ENCODE data around the gene STK11. TPM values are rescaled to one million over a fixed set of nuclear protein-coding genes. Genes with fewer than 3 reads are reported as not detected.

The STK11 gene
- total RNA-seq, 5 donors from 2014 or later (not counting 1 experiment from before 2014, with no cell fraction given): 70.2 to 115 (median 99.5) TPM

- ATAC-seq (replicated peaks in 1 of 4): no peak
- Histone ChIP-seq H3K27ac (ENCODE audit: low read length) (peak overlapping the region; percentile 92), H3K4me3 (ENCODE audit: control insufficient read depth in 1 of 2, extremely low read depth in 1 of 2, low read length in 1 of 2) (peak overlapping the region; percentile 62 to 90), H3K4me1 (ENCODE audit: control insufficient read depth in 1 of 2, extremely low read depth in 1 of 2, insufficient read depth in 2 of 2, low read length in 2 of 2) (peaks cover 20 to 71% of the 10 kb centered on the region in 2 experiments), H3K36me3 (ENCODE audit: control insufficient read depth in 2 of 2, extremely low read depth in 1 of 2, insufficient read depth in 1 of 2, low read length in 1 of 2) (peaks cover 13 to 54% of the 10 kb centered on the region in 2 donors), H3K9me3 (no peaks in the 10 kb centered on the region), H3K27me3 (replicated peaks in 1 of 2; ENCODE audit: control insufficient read depth in 2 of 2, extremely low read depth in 1 of 2, insufficient read depth in 2 of 2, low read length in 1 of 2) (no peaks in the 10 kb centered on the region)
- Mint-ChIP-seq H3K9me3 (no peaks in the 10 kb centered on the region), H3K36me3 (peaks cover 16% of the 10 kb centered on the region), H3K4me3 (peak overlapping the region; percentile 49 to 91 (median 53)), H3K27ac (peak overlapping the region; percentile 80 to 82), H3K4me1 (peaks cover 29 to 39% (median 30%) of the 10 kb centered on the region in 3 donors), H3K27me3 (no peaks in the 10 kb centered on the region)
- CTCF ChIA-PET: interaction anchor here (0.5 to 1.4 kb wide), 5 partner anchors 9 to 256 kb away, joined by 3 to 11 read pairs (median 4); partner anchors contain the start of gene CIRBP (in 1 of the 2)
- WGBS (ENCODE audit: insufficient coverage): 75% methylated on average over 18 of the region's 23 CpGs
- POLR2A ChIA-PET: interaction anchor here (0.9 to 1.6 kb wide), 3 partner anchors 10 to 16 kb away, joined by 4 to 28 read pairs (median 4); partner anchors contain the start of gene CIRBP (in 2 of the 2)
- no peak for DNase-seq
Measured at GRCh38 chr19:1253514-1254080, 48.0 kb downstream of the STK11 start.

DNA sequence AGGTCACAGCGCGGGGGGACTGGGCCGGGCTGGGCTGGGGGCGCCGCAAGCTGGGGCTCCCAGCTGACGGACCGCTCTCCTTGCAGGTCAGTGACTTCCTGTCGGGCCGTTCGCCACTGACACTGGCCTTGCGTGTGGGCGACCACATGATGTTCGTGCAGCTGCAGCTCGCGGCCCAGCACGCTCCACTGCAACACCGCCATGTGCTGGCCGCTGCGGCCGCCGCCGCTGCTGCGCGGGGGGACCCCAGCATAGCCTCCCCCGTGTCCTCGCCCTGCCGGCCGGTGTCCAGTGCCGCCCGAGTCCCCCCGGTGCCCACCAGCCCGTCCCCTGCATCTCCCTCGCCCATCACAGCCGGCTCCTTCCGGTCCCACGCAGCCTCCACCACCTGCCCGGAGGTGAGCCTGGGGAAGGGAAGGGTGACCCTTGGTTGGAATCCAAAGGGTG lies 48.5 kb downstream of the STK11 start:
- H3K4me1 ChIP-seq (ENCODE audit: control insufficient read depth in 1 of 2, extremely low read depth in 1 of 2, insufficient read depth in 2 of 2, low read length in 2 of 2): peaks cover 22 to 76% of the 10 kb centered on the region in 2 experiments
- no peak overlapping the region for H3K4me3 ChIP-seq (ENCODE audit: control insufficient read depth in 1 of 2, extremely low read depth in 1 of 2, low read length in 1 of 2)
- H3K27ac ChIP-seq (ENCODE audit: low read length): peak overlapping the region; percentile 11
- peaks cover 13 to 56% of the 10 kb centered on the region in 2 donors for H3K36me3 ChIP-seq (ENCODE audit: control insufficient read depth in 2 of 2, extremely low read depth in 1 of 2, insufficient read depth in 1 of 2, low read length in 1 of 2)
- ChIA-PET CTCF (no interaction called here), POLR2A (interaction anchor here in 1 of 2 donors (1.2 kb wide), 1 partner anchor 15 kb away, joined by 4 read pairs; the partner anchor contains the start of gene CIRBP)
- peak overlapping the region in 2 of 3 donors; percentile 24 to 37 for H3K4me3 Mint-ChIP-seq
- H3K27me3 Mint-ChIP-seq: no peaks in the 10 kb centered on the region
- peaks cover 34 to 45% (median 35%) of the 10 kb centered on the region in 3 donors for H3K4me1 Mint-ChIP-seq
- DNase-seq: no peak
- no peak for ATAC-seq (replicated peaks in 1 of 4)
- H3K27ac Mint-ChIP-seq: peak overlapping the region; percentile 61 to 78
- no peaks in the 10 kb centered on the region for H3K9me3 ChIP-seq
- peaks cover 16% of the 10 kb centered on the region for H3K36me3 Mint-ChIP-seq
- H3K9me3 Mint-ChIP-seq: no peaks in the 10 kb centered on the region
- 84% methylated on average over 27 of the region's 37 CpGs for WGBS (ENCODE audit: insufficient coverage)
- H3K27me3 ChIP-seq (replicated peaks in 1 of 2; ENCODE audit: control insufficient read depth in 2 of 2, extremely low read depth in 1 of 2, insufficient read depth in 2 of 2, low read length in 1 of 2): no peaks in the 10 kb centered on the region

DNA sequence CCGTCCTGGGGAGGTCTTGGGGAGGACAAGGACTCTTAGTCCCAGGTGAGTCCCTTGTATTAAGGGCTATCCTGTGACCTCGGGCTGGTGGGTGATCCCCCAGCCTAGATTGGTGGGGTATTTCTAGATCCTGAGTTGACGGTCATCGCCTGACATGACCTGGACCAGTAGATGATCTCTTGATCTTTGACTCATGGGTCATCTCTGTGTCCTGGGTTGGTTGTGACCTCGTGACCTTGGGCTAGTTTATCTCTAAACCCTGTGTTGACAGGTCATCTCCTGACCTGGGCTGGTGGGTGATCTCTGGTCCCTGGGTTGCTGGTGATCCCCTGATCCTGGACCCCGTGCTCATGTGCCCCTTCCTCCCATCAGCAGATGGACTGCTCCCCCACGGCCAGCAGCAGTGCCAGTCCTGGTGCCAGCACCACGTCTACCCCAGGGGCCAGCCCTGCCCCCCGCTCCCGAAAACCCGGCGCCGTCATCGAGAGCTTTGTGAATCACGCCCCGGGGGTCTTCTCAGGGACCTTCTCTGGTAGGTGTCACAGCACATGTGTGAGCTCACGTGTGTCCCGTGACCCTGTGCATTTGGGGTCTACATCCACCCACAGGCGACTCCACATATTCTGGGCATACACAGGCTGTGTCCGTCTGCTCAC lies 49.1 kb downstream of the STK11 start:
- Histone ChIP-seq H3K4me1 (ENCODE audit: control insufficient read depth in 1 of 2, extremely low read depth in 1 of 2, insufficient read depth in 2 of 2, low read length in 2 of 2) (peaks cover 24 to 82% of the 10 kb centered on the region in 2 experiments), H3K27ac (ENCODE audit: low read length) (peak overlapping the region; percentile 11), H3K4me3 (ENCODE audit: control insufficient read depth in 1 of 2, extremely low read depth in 1 of 2, low read length in 1 of 2) (no peak overlapping the region), H3K27me3 (replicated peaks in 1 of 2; ENCODE audit: control insufficient read depth in 2 of 2, extremely low read depth in 1 of 2, insufficient read depth in 2 of 2, low read length in 1 of 2) (no peaks in the 10 kb centered on the region), H3K9me3 (no peaks in the 10 kb centered on the region), H3K36me3 (ENCODE audit: control insufficient read depth in 2 of 2, extremely low read depth in 1 of 2, insufficient read depth in 1 of 2, low read length in 1 of 2) (peaks cover 13 to 56% of the 10 kb centered on the region in 2 donors)
- Mint-ChIP-seq H3K4me1 (peaks cover 40 to 50% (median 41%) of the 10 kb centered on the region in 3 donors), H3K27me3 (no peaks in the 10 kb centered on the region), H3K9me3 (no peaks in the 10 kb centered on the region), H3K27ac (peak overlapping the region; percentile 61 to 78), H3K4me3 (peak overlapping the region in 2 of 3 donors; percentile 24 to 37), H3K36me3 (peaks cover 16% of the 10 kb centered on the region)
- ATAC-seq (replicated peaks in 1 of 4): no peak
- POLR2A ChIA-PET: interaction anchor here (1.2 to 1.4 kb wide), 2 partner anchors 14 kb away, joined by 4 read pairs; partner anchors contain the start of gene CIRBP (in 1 of the 2)
- 91% methylated on average over 20 of the region's 20 CpGs for WGBS (ENCODE audit: insufficient coverage)
- CTCF ChIA-PET: interaction anchor here in 1 of 2 donors (0.5 kb wide), 1 partner anchor 1298 kb away, joined by 6 read pairs; no protein-coding TSS in a partner anchor
- DNase-seq: no peak

DNA sequence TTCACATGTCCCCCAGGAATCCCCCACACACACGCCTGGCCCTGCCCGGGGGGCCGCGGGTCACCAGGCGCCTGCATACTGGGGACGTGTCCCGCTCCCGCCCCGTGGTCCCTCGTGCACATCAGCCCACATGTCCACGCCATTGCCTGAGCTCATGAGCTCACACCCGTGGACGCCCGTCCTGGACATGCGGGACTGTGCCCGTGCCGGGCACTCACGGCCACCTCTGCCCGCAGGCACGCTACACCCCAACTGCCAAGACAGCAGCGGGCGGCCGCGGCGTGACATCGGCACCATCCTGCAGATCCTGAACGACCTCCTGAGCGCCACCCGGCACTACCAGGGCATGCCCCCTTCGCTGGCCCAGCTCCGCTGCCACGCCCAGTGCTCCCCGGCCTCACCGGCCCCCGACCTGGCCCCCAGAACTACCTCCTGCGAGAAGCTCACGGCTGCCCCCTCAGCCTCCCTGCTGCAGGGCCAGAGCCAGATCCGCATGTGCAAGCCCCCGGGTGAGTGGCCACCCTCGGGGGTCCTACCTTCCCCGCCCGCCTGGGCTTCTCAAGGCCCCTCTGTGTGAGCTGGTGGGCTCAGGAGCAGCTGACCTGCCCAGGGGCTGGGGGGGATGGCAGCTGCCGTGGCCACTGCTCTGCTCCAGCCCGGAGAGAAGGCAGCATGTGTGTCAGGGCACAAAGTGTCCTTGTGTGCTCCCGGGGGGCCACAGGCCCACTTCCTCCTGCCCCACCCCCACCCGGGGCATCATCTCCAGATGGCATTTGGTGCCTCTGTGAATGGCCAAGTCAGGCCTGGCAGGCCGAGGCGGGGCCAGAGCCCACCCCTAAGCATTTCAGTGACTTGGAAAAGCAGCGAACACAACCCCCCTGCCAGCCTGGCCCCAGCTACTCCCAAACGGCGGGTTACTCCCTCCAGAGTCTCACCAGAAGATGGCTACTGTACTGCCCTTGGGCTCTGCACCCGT lies 49.9 kb downstream of the STK11 start:
- CTCF ChIA-PET: interaction anchor here in 1 of 2 donors (0.9 kb wide), 1 partner anchor 11 kb away, joined by 3 read pairs; no protein-coding TSS in a partner anchor
- H3K27ac ChIP-seq (ENCODE audit: low read length): no peak overlapping the region
- H3K36me3 ChIP-seq (ENCODE audit: control insufficient read depth in 2 of 2, extremely low read depth in 1 of 2, insufficient read depth in 1 of 2, low read length in 1 of 2): peaks cover 13 to 56% of the 10 kb centered on the region in 2 donors
- POLR2A ChIA-PET: interaction anchor here (1.2 to 1.4 kb wide), 2 partner anchors 13 to 14 kb away, joined by 4 read pairs; partner anchors contain the start of gene CIRBP (in 1 of the 2)
- H3K27me3 ChIP-seq (replicated peaks in 1 of 2; ENCODE audit: control insufficient read depth in 2 of 2, extremely low read depth in 1 of 2, insufficient read depth in 2 of 2, low read length in 1 of 2): no peaks in the 10 kb centered on the region
- WGBS (ENCODE audit: insufficient coverage): 93% methylated on average over 43 of the region's 52 CpGs
- Mint-ChIP-seq H3K36me3 (peaks cover 16% of the 10 kb centered on the region), H3K27ac (peak overlapping the region; percentile 61 to 78), H3K4me1 (peaks cover 44 to 54% (median 45%) of the 10 kb centered on the region in 3 donors), H3K9me3 (no peaks in the 10 kb centered on the region), H3K27me3 (no peaks in the 10 kb centered on the region), H3K4me3 (peak overlapping the region in 2 of 3 donors; percentile 24 to 37)
- H3K9me3 ChIP-seq: no peaks in the 10 kb centered on the region
- ATAC-seq (replicated peaks in 1 of 4) (no peak), DNase-seq (no peak)
- no peak overlapping the region for H3K4me3 ChIP-seq (ENCODE audit: control insufficient read depth in 1 of 2, extremely low read depth in 1 of 2, low read length in 1 of 2)
- H3K4me1 ChIP-seq (ENCODE audit: control insufficient read depth in 1 of 2, extremely low read depth in 1 of 2, insufficient read depth in 2 of 2, low read length in 2 of 2): peaks cover 28 to 90% of the 10 kb centered on the region in 2 experiments

GRCh38 chr19:1256646-1257474 lies 51.3 kb downstream of the STK11 start:
- ATAC-seq (replicated peaks in 1 of 4): no peak
- H3K4me3 ChIP-seq (ENCODE audit: control insufficient read depth in 1 of 2, extremely low read depth in 1 of 2, low read length in 1 of 2): no peak overlapping the region
- Mint-ChIP-seq H3K9me3 (no peaks in the 10 kb centered on the region), H3K4me1 (peaks cover 49 to 57% (median 51%) of the 10 kb centered on the region in 3 donors), H3K36me3 (peaks cover 12% of the 10 kb centered on the region), H3K4me3 (peak overlapping the region in 1 of 3 donors; percentile 87), H3K27me3 (no peaks in the 10 kb centered on the region), H3K27ac (peak overlapping the region; percentile 98)
- DNase-seq: no peak
- ChIA-PET CTCF (no interaction called here), POLR2A (no interaction called here)
- peak overlapping the region; percentile 99 for H3K27ac ChIP-seq (ENCODE audit: low read length)
- peaks cover 33 to 95% of the 10 kb centered on the region in 2 experiments for H3K4me1 ChIP-seq (ENCODE audit: control insufficient read depth in 1 of 2, extremely low read depth in 1 of 2, insufficient read depth in 2 of 2, low read length in 2 of 2)
- no peaks in the 10 kb centered on the region for H3K27me3 ChIP-seq (replicated peaks in 1 of 2; ENCODE audit: control insufficient read depth in 2 of 2, extremely low read depth in 1 of 2, insufficient read depth in 2 of 2, low read length in 1 of 2)
- no peaks in the 10 kb centered on the region for H3K9me3 ChIP-seq
- H3K36me3 ChIP-seq (ENCODE audit: control insufficient read depth in 2 of 2, extremely low read depth in 1 of 2, insufficient read depth in 1 of 2, low read length in 1 of 2): peaks cover 13 to 51% of the 10 kb centered on the region in 2 donors
- 91% methylated on average over 34 of the region's 46 CpGs for WGBS (ENCODE audit: insufficient coverage)

Measured in T-cell (primary cell).